HCT116 (cell line): ENCODE results near the gene KIF13A. TPM values are rescaled to one million over a fixed set of nuclear protein-coding genes. Genes with fewer than 3 reads are reported as not detected.

Source experiments
- ATAC-seq: fragments of 200-7000 bp; cut with Tn5 transposase; 2 replicates; pipeline ENCODE4 v1.9.1; 2020; ENCODE audit warnings: mild to moderate bottlenecking, moderate library complexity
- BruUV-seq: library from RNA; stranded (reverse); fragments of 400-500 nt; replicated peaks from 2 replicates; lab custom pipeline; 2021; lab: Mats Ljungman, UMichigan
- CTCF ChIA-PET: fragments of 300-600 bp; sonication (Branson Sonifier 250); formaldehyde crosslinking; loops from one replicate; lab custom pipeline; 2021; ENCODE audit warnings: antibody characterized with exemption; lab: Charles Lee
- POLR2A ChIA-PET: fragments of 300-600, 350-600 bp; sonication (Branson Sonifier 250); formaldehyde crosslinking; loops from one replicate; lab custom pipeline; 2021; ENCODE audit warnings: antibody characterized with exemption; lab: Charles Lee
- RAD21 ChIA-PET, 2 experiments: fragments of 300-600 bp; sonication (Branson Sonifier 250); formaldehyde crosslinking; loops; one replicate each; lab custom pipeline; 2023; ENCODE audit warnings: low total read pairs in 2 of 2; ENCODE audit not compliant: uncharacterized antibody in 2 of 2, unreplicated experiment in 2 of 2, low non-redundant PET in 1 of 2; lab: Charles Lee
- DNase-seq: peaks from one replicate; pipeline ENCODE4 v3.0.0-alpha.2; 2010; ENCODE audit warnings: low read depth, low spot score
- H2AFZ ChIP-seq: fragments of 200-600 bp; shearing (Covaris generic), sonication (generic); 2 replicates; pipeline ENCODE4 v1.6.1; 2017; ENCODE audit warnings: low read depth, mixed run types, mixed read lengths, antibody characterized with exemption, low read length; ENCODE audit not compliant: poor library complexity, severe bottlenecking
- H3K27ac ChIP-seq: 2 replicates; pipeline ENCODE4 v1.5.1; 2012; ENCODE audit warnings: low read depth, low read length
- H3K27me3 ChIP-seq: fragments of 200-600 bp; sonication (generic); 2 replicates; pipeline ENCODE4 v1.6.1; 2016; ENCODE audit warnings: mixed run types, low read length, mixed read lengths; ENCODE audit not compliant: insufficient read depth
- H3K36me3 ChIP-seq, 2 experiments: fragments of 200-500 bp in 1 of 2; fragments of 200-600 bp in 1 of 2; sonication (Bioruptor generic) in 1 of 2; sonication (generic) in 1 of 2; 2 replicates each; pipeline versions ENCODE4 v1.5.1 to v1.6.1; 2014 to 2016; ENCODE audit warnings: low read length in 2 of 2, inconsistent platforms in 1 of 2, mixed read lengths in 1 of 2, mixed run types in 1 of 2; ENCODE audit not compliant: insufficient read depth in 2 of 2, control insufficient read depth in 1 of 2
- H3K4me1 ChIP-seq, 2 experiments: fragments of 200-600 bp in 1 of 2; sonication (generic) in 1 of 2; 2 replicates each; pipeline versions ENCODE4 v1.5.1 to v1.6.1; 2012 to 2017; ENCODE audit warnings: low read length in 2 of 2, inconsistent platforms in 1 of 2, mild to moderate bottlenecking in 1 of 2, mixed read lengths in 1 of 2, mixed run types in 1 of 2, moderate library complexity in 1 of 2; ENCODE audit not compliant: insufficient read depth in 2 of 2, control insufficient read depth in 1 of 2
- H3K4me2 ChIP-seq: fragments of 200-600 bp; sonication (generic); 2 replicates; pipeline ENCODE4 v1.6.1; 2017; ENCODE audit warnings: mixed run types, low read length, mixed read lengths
- H3K4me3 ChIP-seq, 2 experiments: fragments of 200-600 bp in 1 of 2; sonication (generic) in 1 of 2; replicated peaks in 1 of 2; 2 replicates each; pipeline ENCODE4 v1.5.1; 2011 to 2016; ENCODE audit warnings: low read length in 2 of 2, control low read depth in 1 of 2, low read depth in 1 of 2, mild to moderate bottlenecking in 1 of 2, mixed read lengths in 1 of 2, mixed run types in 1 of 2
- H3K79me2 ChIP-seq: fragments of 200-600 bp; sonication (generic); 2 replicates; pipeline ENCODE4 v1.6.1; 2017; ENCODE audit warnings: mild to moderate bottlenecking, mixed run types, low read length, moderate library complexity, mixed read lengths; ENCODE audit not compliant: insufficient read depth
- H3K9ac ChIP-seq: fragments of 200-600 bp; sonication (generic); 2 replicates; pipeline ENCODE4 v1.6.1; 2016; ENCODE audit warnings: low read length, mixed read lengths
- H3K9me2 ChIP-seq: fragments of 200-600 bp; sonication (generic), shearing (Covaris generic); 2 replicates; pipeline ENCODE4 v1.6.1; 2017; ENCODE audit warnings: mixed run types, mild to moderate bottlenecking, moderate library complexity; ENCODE audit not compliant: insufficient read depth
- H3K9me3 ChIP-seq, 2 experiments: fragments of 200-500 bp in 1 of 2; fragments of 200-600 bp in 1 of 2; sonication (Bioruptor generic) in 1 of 2; sonication (generic) in 1 of 2; 2 replicates each; pipeline ENCODE4 v1.6.1; 2014 to 2017; ENCODE audit warnings: low read length in 2 of 2, mixed read lengths in 2 of 2, inconsistent platforms in 1 of 2, low read depth in 1 of 2, mild to moderate bottlenecking in 1 of 2, mixed run types in 1 of 2, moderate library complexity in 1 of 2; ENCODE audit not compliant: control insufficient read depth in 1 of 2, insufficient read depth in 1 of 2
- H4K20me1 ChIP-seq: fragments of 200-600 bp; sonication (generic), shearing (Covaris generic); 2 replicates; pipeline ENCODE4 v1.6.1; 2017; ENCODE audit warnings: mixed run types, mild to moderate bottlenecking, moderate library complexity; ENCODE audit not compliant: insufficient read depth
- ATF3 ChIP-seq: IDR thresholded peaks from 2 replicates; pipeline ENCODE4 v1.6.1; 2012
- ELF1 ChIP-seq: IDR thresholded peaks from 2 replicates; pipeline ENCODE4 v1.6.1; 2012; ENCODE audit warnings: low read depth, borderline replicate concordance
- EZH2 ChIP-seq: fragments of 200-600 bp; sonication (generic); IDR thresholded peaks from 2 replicates; pipeline ENCODE4 v1.6.1; 2017; ENCODE audit warnings: antibody characterized with exemption, mixed run types
- FOSL1 ChIP-seq: IDR thresholded peaks from 2 replicates; pipeline ENCODE4 v1.6.1; 2012; ENCODE audit warnings: low read depth
- JUND ChIP-seq: IDR thresholded peaks from 2 replicates; pipeline ENCODE4 v1.6.1; 2012
- POLR2A ChIP-seq: IDR thresholded peaks from 2 replicates; pipeline ENCODE4 v1.7.0; 2011; ENCODE audit warnings: borderline replicate concordance; ENCODE audit not compliant: insufficient read depth, insufficient read length; ENCODE audit errors: extremely low read depth
- SIN3A ChIP-seq: IDR thresholded peaks from 2 replicates; pipeline ENCODE4 v1.6.1; 2012; ENCODE audit warnings: low read depth
- SRF ChIP-seq: IDR thresholded peaks from 2 replicates; pipeline ENCODE4 v1.6.1; 2012; ENCODE audit warnings: low read depth
- TCF7L2 ChIP-seq: IDR thresholded peaks from 2 replicates; pipeline ENCODE4 v1.7.0; 2011; ENCODE audit warnings: borderline replicate concordance, inconsistent platforms; ENCODE audit not compliant: insufficient read depth, insufficient read length; ENCODE audit errors: extremely low read depth
- YY1 ChIP-seq: IDR thresholded peaks from 2 replicates; pipeline ENCODE4 v1.6.1; 2011; ENCODE audit warnings: low read length, low read depth, moderate library complexity, mild to moderate bottlenecking; ENCODE audit not compliant: insufficient replicate concordance; ENCODE audit errors: extremely low read depth
- ZNF274 ChIP-seq: fragments of 200-500 bp; sonication (Bioruptor generic); IDR thresholded peaks from 2 replicates; pipeline ENCODE4 v1.6.1; 2014; ENCODE audit warnings: mild to moderate bottlenecking, low read depth, low read length, inconsistent platforms
- intact Hi-C: fragments of 100-400 bp; cut with micrococcal nuclease; formaldehyde crosslinking; loops from 2 replicates; pipeline ENCODE4 v1.10.0; 2022
- total RNA-seq: library from RNA; stranded (reverse); gene quantifications from one replicate; pipeline ENCODE4 v1.2.1, GENCODE V29; 2021; ENCODE audit not compliant: unreplicated experiment
- TF ChIP-seq, protein P1 (sequence below): IDR thresholded peaks from 2 replicates; pipeline ENCODE4 v1.6.1; 2012; ENCODE audit warnings: low read depth
- TF ChIP-seq, protein P2 (sequence below): IDR thresholded peaks from 2 replicates; pipeline ENCODE4 v1.6.1; 2012

KIF13A gene
- total RNA-seq, 1 experiment from 2014 or later = 23.1 TPM

DNA sequence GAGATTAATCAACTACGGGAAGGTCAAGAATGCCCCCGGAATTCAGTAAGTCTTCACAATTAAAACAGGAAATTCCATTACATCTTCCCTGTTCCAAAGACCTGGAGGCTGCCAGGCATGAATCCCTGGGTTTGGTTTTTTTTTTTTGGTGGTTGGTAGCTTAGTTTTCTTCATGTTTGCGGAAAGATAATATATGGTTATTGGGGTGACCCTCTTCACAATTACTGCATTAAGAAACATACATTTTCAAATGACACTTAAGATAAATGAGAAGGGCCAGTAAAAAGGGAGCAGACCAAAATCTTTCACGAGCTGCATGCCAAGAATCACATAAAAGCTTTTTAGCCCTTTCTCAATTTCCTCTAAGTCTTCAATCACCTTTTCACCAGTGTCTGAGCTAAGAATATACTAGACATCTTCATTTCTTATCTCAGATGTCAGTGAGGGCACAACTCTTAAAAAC is 64.0 kb downstream of the KIF13A start:
- TF ChIP-seq EZH2 = no peak
- no peak for TF ChIP-seq ELF1
- TF ChIP-seq, protein P1, sequence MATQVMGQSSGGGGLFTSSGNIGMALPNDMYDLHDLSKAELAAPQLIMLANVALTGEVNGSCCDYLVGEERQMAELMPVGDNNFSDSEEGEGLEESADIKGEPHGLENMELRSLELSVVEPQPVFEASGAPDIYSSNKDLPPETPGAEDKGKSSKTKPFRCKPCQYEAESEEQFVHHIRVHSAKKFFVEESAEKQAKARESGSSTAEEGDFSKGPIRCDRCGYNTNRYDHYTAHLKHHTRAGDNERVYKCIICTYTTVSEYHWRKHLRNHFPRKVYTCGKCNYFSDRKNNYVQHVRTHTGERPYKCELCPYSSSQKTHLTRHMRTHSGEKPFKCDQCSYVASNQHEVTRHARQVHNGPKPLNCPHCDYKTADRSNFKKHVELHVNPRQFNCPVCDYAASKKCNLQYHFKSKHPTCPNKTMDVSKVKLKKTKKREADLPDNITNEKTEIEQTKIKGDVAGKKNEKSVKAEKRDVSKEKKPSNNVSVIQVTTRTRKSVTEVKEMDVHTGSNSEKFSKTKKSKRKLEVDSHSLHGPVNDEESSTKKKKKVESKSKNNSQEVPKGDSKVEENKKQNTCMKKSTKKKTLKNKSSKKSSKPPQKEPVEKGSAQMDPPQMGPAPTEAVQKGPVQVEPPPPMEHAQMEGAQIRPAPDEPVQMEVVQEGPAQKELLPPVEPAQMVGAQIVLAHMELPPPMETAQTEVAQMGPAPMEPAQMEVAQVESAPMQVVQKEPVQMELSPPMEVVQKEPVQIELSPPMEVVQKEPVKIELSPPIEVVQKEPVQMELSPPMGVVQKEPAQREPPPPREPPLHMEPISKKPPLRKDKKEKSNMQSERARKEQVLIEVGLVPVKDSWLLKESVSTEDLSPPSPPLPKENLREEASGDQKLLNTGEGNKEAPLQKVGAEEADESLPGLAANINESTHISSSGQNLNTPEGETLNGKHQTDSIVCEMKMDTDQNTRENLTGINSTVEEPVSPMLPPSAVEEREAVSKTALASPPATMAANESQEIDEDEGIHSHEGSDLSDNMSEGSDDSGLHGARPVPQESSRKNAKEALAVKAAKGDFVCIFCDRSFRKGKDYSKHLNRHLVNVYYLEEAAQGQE = no peak
- no peak for TF ChIP-seq TCF7L2
- ATAC-seq (no peak), DNase-seq (no peak)
- BruUV-seq = no TSS peak
- no peak overlapping the region for H3K9ac ChIP-seq
- H2AFZ ChIP-seq = no peak overlapping the region
- no peaks in the 10 kb centered on the region for H3K36me3 ChIP-seq
- intact Hi-C loops = no loop called here
- no peaks in the 10 kb centered on the region for H3K27me3 ChIP-seq
- H3K27ac ChIP-seq = no peak overlapping the region
- POLR2A ChIA-PET = no interaction called here
- H3K4me3 ChIP-seq = no peak overlapping the region
- H4K20me1 ChIP-seq = no peaks in the 10 kb centered on the region
- RAD21 ChIA-PET = no interaction called here
- H3K79me2 ChIP-seq = peaks cover 9% of the 10 kb centered on the region; the same call in 1 of the 2 replicates
- no peaks in the 10 kb centered on the region for H3K4me1 ChIP-seq
- no peaks in the 10 kb centered on the region for H3K9me2 ChIP-seq
- H3K9me3 ChIP-seq = no peaks in the 10 kb centered on the region
- CTCF ChIA-PET = no interaction called here
- no peak overlapping the region for H3K4me2 ChIP-seq

DNA sequence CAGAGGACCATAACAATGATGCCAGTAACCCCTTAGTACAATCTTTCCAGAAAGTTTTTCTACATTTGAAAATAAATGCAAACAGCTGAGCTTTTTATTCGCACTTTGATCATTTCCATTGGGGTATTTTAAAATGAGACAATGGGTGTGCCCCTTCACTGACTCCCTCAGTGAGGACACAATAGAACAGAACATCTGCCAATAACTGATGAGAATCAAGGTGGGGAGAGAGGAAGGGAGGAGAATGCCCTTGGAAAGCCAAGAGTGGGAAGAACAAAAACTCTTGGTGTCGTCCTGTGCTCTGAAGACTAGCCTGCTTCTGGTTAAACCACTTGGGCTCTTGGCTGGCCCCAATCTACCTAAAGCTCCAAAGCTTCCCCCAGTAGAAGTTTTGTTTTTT is 66.0 kb downstream of the KIF13A start:
- intact Hi-C loops = no loop called here
- CTCF ChIA-PET = no interaction called here
- RAD21 ChIA-PET = no interaction called here
- H4K20me1 ChIP-seq = no peaks in the 10 kb centered on the region
- no peak overlapping the region for H2AFZ ChIP-seq
- H3K36me3 ChIP-seq = no peaks in the 10 kb centered on the region
- H3K4me2 ChIP-seq = no peak overlapping the region
- no peaks in the 10 kb centered on the region for H3K9me3 ChIP-seq
- no peak overlapping the region for H3K4me3 ChIP-seq
- H3K4me1 ChIP-seq = no peaks in the 10 kb centered on the region
- no peak overlapping the region for H3K27ac ChIP-seq
- H3K27me3 ChIP-seq = no peaks in the 10 kb centered on the region
- DNase-seq (no peak), ATAC-seq (no peak)
- H3K9ac ChIP-seq = no peak overlapping the region
- POLR2A ChIA-PET = no interaction called here
- H3K9me2 ChIP-seq = no peaks in the 10 kb centered on the region
- no TSS peak for BruUV-seq
- H3K79me2 ChIP-seq = peaks cover 9% of the 10 kb centered on the region; the same call in 1 of the 2 replicates
- TF ChIP-seq TCF7L2 (no peak), YY1 (no peak), FOSL1 (no peak), ELF1 (no peak), POLR2A (no peak), SIN3A (no peak), ZNF274 (no peak), ATF3 (no peak), JUND (no peak), SRF (no peak)
- TF ChIP-seq, protein P2, sequence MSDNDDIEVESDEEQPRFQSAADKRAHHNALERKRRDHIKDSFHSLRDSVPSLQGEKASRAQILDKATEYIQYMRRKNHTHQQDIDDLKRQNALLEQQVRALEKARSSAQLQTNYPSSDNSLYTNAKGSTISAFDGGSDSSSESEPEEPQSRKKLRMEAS = no peak
- TF ChIP-seq, protein P1 = no peak
